Activated naive CD4-positive, alpha-beta T cell treated with anti-CD3 and anti-CD28 coated beads for 36 hours (primary cell): ENCODE results near the gene TMEM145. TPM values are rescaled to one million over a fixed set of nuclear protein-coding genes. Genes with fewer than 3 reads are reported as not detected.

ENCODE experiments used
- CTCF ChIA-PET: fragments of 350-600 bp; sonication (Branson Sonifier 250); formaldehyde crosslinking; loops from one replicate; lab custom pipeline; 2021; ENCODE audit warnings: antibody characterized with exemption; lab: Charles Lee
- DNase-seq: peaks from one replicate; pipeline ENCODE4 v3.0.0-alpha.2; 2020
- H3K27ac Mint-ChIP-seq: one replicate; pipeline ENCODE4 v1.8.0; 2021; ENCODE audit warnings: mild to moderate bottlenecking, mixed read lengths
- H3K27me3 Mint-ChIP-seq: one replicate; pipeline ENCODE4 v1.8.0; 2021; ENCODE audit warnings: low read depth, mixed read lengths
- H3K36me3 Mint-ChIP-seq: one replicate; pipeline ENCODE4 v1.8.0; 2021; ENCODE audit warnings: low read depth, mixed read lengths
- H3K4me1 Mint-ChIP-seq: one replicate; pipeline ENCODE4 v1.8.0; 2021; ENCODE audit warnings: low read depth, mixed read lengths
- H3K4me3 Mint-ChIP-seq: one replicate; pipeline ENCODE4 v1.8.0; 2021; ENCODE audit warnings: mild to moderate bottlenecking, moderate library complexity, mixed read lengths
- H3K9me3 Mint-ChIP-seq: one replicate; pipeline ENCODE4 v1.8.0; 2021; ENCODE audit warnings: mixed read lengths
- intact Hi-C: fragments of 100-400 bp; cut with micrococcal nuclease; formaldehyde crosslinking; loops from one replicate; pipeline ENCODE4 v1.15.1; 2023
- total RNA-seq, 2 experiments: library from RNA; stranded (reverse); gene quantifications; one replicate each; pipeline ENCODE4 v1.2.3, GENCODE V29; 2021

The TMEM145 gene
- total RNA-seq, 2 experiments from 2014 or later, result not detected

- no peak overlapping the region for H3K4me3 Mint-ChIP-seq
- H3K4me1 Mint-ChIP-seq, result no peaks in the 10 kb centered on the region
- no peaks in the 10 kb centered on the region for H3K36me3 Mint-ChIP-seq
- H3K27ac Mint-ChIP-seq, result no peak overlapping the region
- intact Hi-C loops, result no loop called here
- H3K9me3 Mint-ChIP-seq, result no peaks in the 10 kb centered on the region
- DNase-seq, result no peak
- no peaks in the 10 kb centered on the region for H3K27me3 Mint-ChIP-seq
- CTCF ChIA-PET, result no interaction called here
Measured at GRCh38 chr19:42351079-42351735, 38.1 kb downstream of the TMEM145 start.

GRCh38 chr19:42352301-42353259 lies 39.5 kb downstream of the TMEM145 start:
- intact Hi-C loops, result no loop called here
- no peaks in the 10 kb centered on the region for H3K36me3 Mint-ChIP-seq
- no peak overlapping the region for H3K4me3 Mint-ChIP-seq
- H3K9me3 Mint-ChIP-seq, result no peaks in the 10 kb centered on the region
- DNase-seq, result no peak
- H3K4me1 Mint-ChIP-seq, result no peaks in the 10 kb centered on the region
- H3K27ac Mint-ChIP-seq, result no peak overlapping the region
- no peaks in the 10 kb centered on the region for H3K27me3 Mint-ChIP-seq
- CTCF ChIA-PET, result no interaction called here

- H3K36me3 Mint-ChIP-seq, result no peaks in the 10 kb centered on the region
- H3K4me1 Mint-ChIP-seq, result no peaks in the 10 kb centered on the region
- no peaks in the 10 kb centered on the region for H3K27me3 Mint-ChIP-seq
- intact Hi-C loops, result no loop called here
- no peak overlapping the region for H3K27ac Mint-ChIP-seq
- CTCF ChIA-PET, result no interaction called here
- H3K9me3 Mint-ChIP-seq, result no peaks in the 10 kb centered on the region
- H3K4me3 Mint-ChIP-seq, result no peak overlapping the region
- DNase-seq, result no peak
Measured at GRCh38 chr19:42353341-42354015, 40.4 kb downstream of the TMEM145 start.

GRCh38 chr19:42355896-42356295 lies 42.8 kb downstream of the TMEM145 start:
- CTCF ChIA-PET, result no interaction called here
- H3K4me3 Mint-ChIP-seq, result no peak overlapping the region
- no peak for DNase-seq
- H3K27ac Mint-ChIP-seq, result no peak overlapping the region
- intact Hi-C loops, result no loop called here
- no peaks in the 10 kb centered on the region for H3K4me1 Mint-ChIP-seq
- H3K9me3 Mint-ChIP-seq, result no peaks in the 10 kb centered on the region
- no peaks in the 10 kb centered on the region for H3K27me3 Mint-ChIP-seq
- H3K36me3 Mint-ChIP-seq, result no peaks in the 10 kb centered on the region

GRCh38 chr19:42356686-42357085 lies 43.6 kb downstream of the TMEM145 start:
- no peak for DNase-seq
- CTCF ChIA-PET, result interaction anchor here (0.6 kb wide), 2 partner anchors 15 to 45 kb away, joined by 3 read pairs; no protein-coding TSS in a partner anchor
- intact Hi-C loops, result no loop called here
- no peaks in the 10 kb centered on the region for H3K9me3 Mint-ChIP-seq
- H3K4me3 Mint-ChIP-seq, result no peak overlapping the region
- H3K27me3 Mint-ChIP-seq, result no peaks in the 10 kb centered on the region
- no peaks in the 10 kb centered on the region for H3K4me1 Mint-ChIP-seq
- H3K36me3 Mint-ChIP-seq, result no peaks in the 10 kb centered on the region
- no peak overlapping the region for H3K27ac Mint-ChIP-seq

- CTCF ChIA-PET, result interaction anchor here (0.6 kb wide), 1 partner anchor 44 kb away, joined by 3 read pairs; no protein-coding TSS in a partner anchor
- no peaks in the 10 kb centered on the region for H3K36me3 Mint-ChIP-seq
- H3K9me3 Mint-ChIP-seq, result no peaks in the 10 kb centered on the region
- DNase-seq, result no peak
- H3K27ac Mint-ChIP-seq, result no peak overlapping the region
- H3K27me3 Mint-ChIP-seq, result no peaks in the 10 kb centered on the region
- no peaks in the 10 kb centered on the region for H3K4me1 Mint-ChIP-seq
- intact Hi-C loops, result no loop called here
- H3K4me3 Mint-ChIP-seq, result no peak overlapping the region
Measured at GRCh38 chr19:42357290-42357689, 44.2 kb downstream of the TMEM145 start.

GRCh38 chr19:42360787-42361544 lies 47.9 kb downstream of the TMEM145 start:
- CTCF ChIA-PET, result no interaction called here

GRCh38 chr19:42361545-42361910 lies 48.4 kb downstream of the TMEM145 start:
- intact Hi-C loops, result no loop called here
- H3K4me1 Mint-ChIP-seq, result no peaks in the 10 kb centered on the region

More at GRCh38 chr19:42360787-42361544, 47.9 kb downstream of the TMEM145 start:
- Mint-ChIP-seq H3K4me1 (no peaks in the 10 kb centered on the region), H3K4me3 (no peak overlapping the region), H3K27me3 (no peaks in the 10 kb centered on the region), H3K36me3 (peaks cover 4% of the 10 kb centered on the region), H3K9me3 (no peaks in the 10 kb centered on the region), H3K27ac (no peak overlapping the region)
- no peak for DNase-seq
- intact Hi-C loops, result no loop called here

GRCh38 chr19:42362342-42362741 lies 49.2 kb downstream of the TMEM145 start:
- no peak overlapping the region for H3K27ac Mint-ChIP-seq
- H3K4me1 Mint-ChIP-seq, result no peaks in the 10 kb centered on the region
- peaks cover 4% of the 10 kb centered on the region for H3K36me3 Mint-ChIP-seq
- no peak for DNase-seq
- CTCF ChIA-PET, result no interaction called here
- no peak overlapping the region for H3K4me3 Mint-ChIP-seq
- no peaks in the 10 kb centered on the region for H3K27me3 Mint-ChIP-seq
- H3K9me3 Mint-ChIP-seq, result no peaks in the 10 kb centered on the region
- intact Hi-C loops, result no loop called here

More at GRCh38 chr19:42361545-42361910, 48.4 kb downstream of the TMEM145 start:
- Mint-ChIP-seq H3K27ac (no peak overlapping the region), H3K36me3 (peaks cover 4% of the 10 kb centered on the region), H3K27me3 (no peaks in the 10 kb centered on the region), H3K9me3 (no peaks in the 10 kb centered on the region), H3K4me3 (no peak overlapping the region)
- CTCF ChIA-PET, result no interaction called here
- DNase-seq, result no peak

GRCh38 chr19:42362891-42363440 lies 49.9 kb downstream of the TMEM145 start:
- intact Hi-C loops, result no loop called here
- H3K4me3 Mint-ChIP-seq, result no peak overlapping the region

GRCh38 chr19:42363614-42364346 lies 50.7 kb downstream of the TMEM145 start:
- Mint-ChIP-seq H3K4me3 (no peak overlapping the region), H3K4me1 (no peaks in the 10 kb centered on the region), H3K36me3 (peaks cover 4% of the 10 kb centered on the region), H3K27ac (no peak overlapping the region), H3K9me3 (no peaks in the 10 kb centered on the region), H3K27me3 (no peaks in the 10 kb centered on the region)
- CTCF ChIA-PET, result no interaction called here
- intact Hi-C loops, result no loop called here
- no peak for DNase-seq

More at GRCh38 chr19:42362891-42363440, 49.9 kb downstream of the TMEM145 start:
- no peaks in the 10 kb centered on the region for H3K4me1 Mint-ChIP-seq
- H3K9me3 Mint-ChIP-seq, result no peaks in the 10 kb centered on the region
- no peak overlapping the region for H3K27ac Mint-ChIP-seq
- DNase-seq, result no peak
- peaks cover 4% of the 10 kb centered on the region for H3K36me3 Mint-ChIP-seq
- CTCF ChIA-PET, result interaction anchor here (0.6 kb wide), 1 partner anchor 53 kb away, joined by 4 read pairs; no protein-coding TSS in a partner anchor
- H3K27me3 Mint-ChIP-seq, result no peaks in the 10 kb centered on the region
